ENCODE results near the gene LPA. TPM values are rescaled to one million over a fixed set of nuclear protein-coding genes. Genes with fewer than 3 reads are reported as not detected.
"Not testable (repeated sequence)": the region's sequence is repeated elsewhere in the genome, so short reads cannot be mapped to it uniquely, and the experiment has no call there.

LPA gene
- total RNA-seq, 4 donors from 2014 or later = 0.22 to 1.2 (median 0.70) TPM

DNA sequence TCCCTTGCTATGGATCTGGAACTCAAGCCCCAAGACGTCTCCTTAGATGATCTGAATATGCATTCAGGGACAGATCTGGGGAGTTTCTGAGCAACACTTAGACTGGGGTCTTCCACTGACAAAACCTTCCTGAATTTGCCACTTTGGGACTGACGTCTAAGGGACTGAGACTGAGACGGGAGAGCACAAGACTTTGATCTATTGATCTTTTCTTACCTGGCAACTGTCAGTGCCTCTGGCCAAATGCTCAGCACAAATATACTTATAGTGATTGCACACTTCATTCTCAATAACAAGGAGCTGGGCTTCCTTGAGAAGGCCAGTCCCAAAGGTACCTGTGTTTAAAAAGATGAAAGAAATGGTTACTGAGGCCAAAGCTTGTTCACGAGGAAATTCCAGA, 131.8 kb downstream of the LPA start:
- no peak for DNase-seq
- 63 to 67% methylated on average over 3 to 4 of the region's 4 CpGs for WGBS, 2 donors
- Histone ChIP-seq H3K36me3 (no peaks in the 10 kb centered on the region), H3K4me3 (no peak overlapping the region), H3K9me3 (no peaks in the 10 kb centered on the region), H3K4me1 (peaks cover 0 to 7% (median 2%) of the 10 kb centered on the region in 3 donors), H3K27ac (no peak overlapping the region), H3K27me3 (peaks cover 0 to 6% (median 0%) of the 10 kb centered on the region in 4 donors)
- intact Hi-C loops (cut with DNase I) = no loop called here
- no peak for TF ChIP-seq POLR2A (IDR thresholded peaks at IDR 0.05)
- TF ChIP-seq, protein P1, sequence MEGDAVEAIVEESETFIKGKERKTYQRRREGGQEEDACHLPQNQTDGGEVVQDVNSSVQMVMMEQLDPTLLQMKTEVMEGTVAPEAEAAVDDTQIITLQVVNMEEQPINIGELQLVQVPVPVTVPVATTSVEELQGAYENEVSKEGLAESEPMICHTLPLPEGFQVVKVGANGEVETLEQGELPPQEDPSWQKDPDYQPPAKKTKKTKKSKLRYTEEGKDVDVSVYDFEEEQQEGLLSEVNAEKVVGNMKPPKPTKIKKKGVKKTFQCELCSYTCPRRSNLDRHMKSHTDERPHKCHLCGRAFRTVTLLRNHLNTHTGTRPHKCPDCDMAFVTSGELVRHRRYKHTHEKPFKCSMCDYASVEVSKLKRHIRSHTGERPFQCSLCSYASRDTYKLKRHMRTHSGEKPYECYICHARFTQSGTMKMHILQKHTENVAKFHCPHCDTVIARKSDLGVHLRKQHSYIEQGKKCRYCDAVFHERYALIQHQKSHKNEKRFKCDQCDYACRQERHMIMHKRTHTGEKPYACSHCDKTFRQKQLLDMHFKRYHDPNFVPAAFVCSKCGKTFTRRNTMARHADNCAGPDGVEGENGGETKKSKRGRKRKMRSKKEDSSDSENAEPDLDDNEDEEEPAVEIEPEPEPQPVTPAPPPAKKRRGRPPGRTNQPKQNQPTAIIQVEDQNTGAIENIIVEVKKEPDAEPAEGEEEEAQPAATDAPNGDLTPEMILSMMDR (IDR thresholded peaks at IDR 0.05) = no peak

DNA sequence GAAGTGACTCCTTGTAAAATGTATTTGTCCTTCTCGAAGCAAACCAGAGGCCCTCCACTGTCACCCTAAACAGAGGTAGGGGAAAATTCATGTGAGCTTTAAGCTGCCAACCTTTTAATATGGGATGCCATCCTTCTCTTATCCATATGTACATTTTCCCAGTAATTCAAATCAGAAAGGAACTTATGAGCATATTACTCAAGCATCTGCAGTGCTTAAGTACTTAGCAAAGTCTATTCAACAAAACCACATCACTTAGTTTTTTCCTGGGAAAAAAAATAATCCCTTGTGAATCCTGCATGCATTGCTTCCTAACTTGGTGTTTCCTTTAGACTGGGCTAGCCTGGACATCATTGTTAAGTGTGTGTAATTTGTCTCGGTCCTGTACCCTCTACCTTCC, 132.2 kb downstream of the LPA start:
- DNase-seq = no peak
- Histone ChIP-seq H3K4me3 (no peak overlapping the region), H3K36me3 (no peaks in the 10 kb centered on the region), H3K9me3 (no peaks in the 10 kb centered on the region), H3K4me1 (peaks cover 0 to 7% (median 2%) of the 10 kb centered on the region in 3 donors), H3K27ac (no peak overlapping the region), H3K27me3 (peaks cover 0 to 6% (median 0%) of the 10 kb centered on the region in 4 donors)
- intact Hi-C loops (cut with DNase I) = no loop called here
- TF ChIP-seq, protein P1 (IDR thresholded peaks at IDR 0.05) = no peak
- no peak for TF ChIP-seq POLR2A (IDR thresholded peaks at IDR 0.05)
- WGBS, 2 donors = 80 to 86% methylated on average over 2 of the region's 2 CpGs

DNA sequence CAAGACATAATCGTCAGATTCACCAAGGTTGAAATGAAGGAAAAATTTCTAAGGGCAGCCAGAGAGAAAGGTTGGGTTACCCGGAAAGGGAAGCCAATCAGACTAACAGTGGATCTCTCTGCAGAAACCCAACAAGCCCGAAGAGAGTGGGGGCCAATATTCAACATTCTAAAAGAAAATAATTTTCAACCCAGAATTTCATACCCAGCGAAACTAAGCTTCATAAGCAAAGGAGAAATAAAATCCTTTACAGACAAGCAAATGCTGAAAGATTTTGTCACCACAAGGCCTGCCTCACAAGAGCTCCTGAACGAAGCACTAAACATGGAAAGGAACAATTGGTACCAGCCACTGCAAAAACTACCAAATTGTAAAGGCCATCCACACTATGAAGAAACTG, 134.6 kb downstream of the LPA start:
- intact Hi-C loops (cut with DNase I) = not testable (repeated sequence)
- 77 to 82% methylated on average over 5 of the region's 5 CpGs for WGBS, 2 donors

DNA sequence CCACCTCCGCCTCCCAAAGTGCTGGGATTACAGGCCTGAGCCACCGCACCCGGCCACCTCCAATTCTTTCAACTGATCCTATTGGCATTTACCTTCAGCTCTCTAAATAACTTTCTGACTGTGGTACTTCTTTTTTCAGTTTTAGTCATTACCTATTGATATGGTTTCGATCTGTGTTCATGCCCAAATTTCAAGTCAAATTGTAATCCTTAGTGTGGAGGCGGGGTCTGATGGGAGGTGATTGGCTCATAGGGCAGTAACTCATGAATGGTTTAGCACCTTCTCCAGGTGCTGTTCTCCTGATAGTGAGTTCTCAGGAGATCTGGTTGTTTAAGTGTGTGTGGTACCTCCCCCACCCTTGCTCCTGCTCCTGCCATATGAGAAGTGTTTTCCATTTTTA, 140.9 kb downstream of the LPA start:
- no peaks in the 10 kb centered on the region for H3K27me3 ChIP-seq
- no peak overlapping the region for H3K27ac ChIP-seq
- no peak for DNase-seq
- H3K4me3 ChIP-seq = no peak overlapping the region
- 73 to 89% methylated on average over 5 of the region's 5 CpGs for WGBS, 2 donors
- H3K4me1 ChIP-seq = peaks cover 0 to 15% (median 0%) of the 10 kb centered on the region in 3 donors
- intact Hi-C loops (cut with DNase I) = no loop called here
- TF ChIP-seq, protein P1 (IDR thresholded peaks at IDR 0.05) = no peak
- TF ChIP-seq POLR2A (IDR thresholded peaks at IDR 0.05) = no peak
- H3K36me3 ChIP-seq = no peaks in the 10 kb centered on the region
- no peaks in the 10 kb centered on the region for H3K9me3 ChIP-seq

More for the DNA sequence above, 134.6 kb downstream of the LPA start:
- DNase-seq, H3K4me3 ChIP-seq, H3K4me1 ChIP-seq, H3K27me3 ChIP-seq, H3K36me3 ChIP-seq, H3K27ac ChIP-seq, H3K9me3 ChIP-seq: not testable (repeated sequence)

DNA sequence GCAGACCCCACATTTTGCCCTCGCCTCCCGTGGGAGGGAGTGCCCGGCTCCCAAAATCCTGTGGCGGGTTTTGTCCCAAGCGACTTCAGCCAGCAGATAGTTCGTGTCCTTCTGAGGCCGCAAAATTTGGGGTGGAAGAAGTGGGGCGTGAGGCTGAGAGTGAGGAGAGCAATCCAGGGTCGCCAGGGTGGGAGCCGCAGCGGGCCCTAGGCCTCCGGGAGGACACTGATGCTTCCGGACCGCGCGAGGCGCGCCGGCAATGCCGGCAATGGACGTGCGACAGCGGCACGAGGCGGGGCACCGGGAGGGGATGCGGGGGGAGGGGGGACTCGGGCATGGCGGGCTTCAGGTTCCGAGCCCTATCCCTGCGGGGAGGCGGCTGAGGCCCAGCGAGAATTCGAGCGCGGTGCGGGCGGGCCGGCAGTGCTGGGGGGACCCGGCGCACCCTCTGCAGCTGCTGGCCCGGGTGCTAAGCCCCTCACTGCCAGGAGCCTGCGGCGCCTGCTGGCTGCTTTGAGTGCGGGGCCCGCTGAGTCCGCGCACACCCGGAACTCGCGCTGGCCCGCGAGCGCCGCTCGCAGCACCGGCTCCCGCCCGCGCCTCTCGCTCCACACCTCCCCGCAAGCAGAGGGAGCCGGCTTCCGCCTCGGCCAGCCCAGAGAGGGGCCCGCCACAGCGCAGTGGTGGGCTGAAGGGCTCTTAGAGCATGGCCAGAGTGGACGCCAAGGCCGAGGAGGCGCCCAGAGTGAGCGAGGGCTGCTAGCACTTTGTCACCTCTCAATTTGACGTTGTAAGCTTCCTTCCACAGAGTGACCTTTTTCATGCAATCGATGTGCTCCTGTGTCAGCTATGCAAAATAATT, 143.8 kb downstream of the LPA start:
- no peak for TF ChIP-seq POLR2A (IDR thresholded peaks at IDR 0.05)
- TF ChIP-seq, protein P1 (IDR thresholded peaks at IDR 0.05) = peak in 3 of 6 experiments; percentile 8 to 93 (median 13)
- 1 to 3% methylated on average over 11 of the region's 73 CpGs for WGBS, 2 donors
- Histone ChIP-seq H3K36me3 (no peaks in the 10 kb centered on the region), H3K4me1 (peaks cover 0 to 15% (median 0%) of the 10 kb centered on the region in 3 donors), H3K4me3 (peak overlapping the region; percentile 60 to 85 (median 71)), H3K27ac (peak overlapping the region; percentile 76 to 87 (median 80)), H3K9me3 (no peaks in the 10 kb centered on the region), H3K27me3 (no peaks in the 10 kb centered on the region)
- DNase-seq = no peak
- intact Hi-C loops (cut with DNase I) = no loop called here
